HepG2 (cell line): Measurements from ENCODE around the gene COL8A1. TPM values are rescaled to one million over a fixed set of nuclear protein-coding genes. Genes with fewer than 3 reads are reported as not detected.

ENCODE experiments used
- ATAC-seq: fragments of 200-7000 bp; cut with Tn5 transposase; 3 replicates; pipeline ENCODE4 v1.9.1; 2020; ENCODE audit warnings: mild to moderate bottlenecking, moderate library complexity
- BruUV-seq: library from RNA; stranded (reverse); fragments of 400-500 nt; replicated peaks from 2 replicates; lab custom pipeline; 2021; lab: Mats Ljungman, UMichigan
- CTCF ChIA-PET: fragments of 300-600 bp; formaldehyde crosslinking; extraction: SDS; loops from one replicate; lab custom pipeline; 2021; ENCODE audit warnings: low total read pairs, inconsistent platforms, low intra/inter-chr PET ratio; lab: Yijun Ruan, JAX
- POLR2A ChIA-PET: fragments of 350-600 bp; sonication (Branson Sonifier 250); formaldehyde crosslinking; loops from one replicate; lab custom pipeline; 2020; ENCODE audit warnings: antibody characterized with exemption, inconsistent platforms; lab: Yijun Ruan, JAX
- DNase-seq: peaks from one replicate; pipeline ENCODE4 v3.0.0-alpha.2; 2015; ENCODE audit warnings: low spot score
- FAIRE-seq: peaks from 3 replicates; lab custom pipeline; 2011; peaks lifted over from hg19 to GRCh38; lab: Jason Lieb, UNC
- H2AFZ ChIP-seq: one replicate; pipeline ENCODE4 v1.6.1; 2011; ENCODE audit warnings: low read length, inconsistent platforms
- H3K27ac ChIP-seq: fragments of 300-600 bp; 3 replicates; pipeline ENCODE4 v1.8.0; 2011; ENCODE audit warnings: mixed run types, mild to moderate bottlenecking, mixed read lengths, low read length, inconsistent platforms; ENCODE audit not compliant: insufficient read depth; ENCODE audit errors: extremely low read length
- H3K27me3 ChIP-seq, 2 experiments: fragments of 200-600 bp in 1 of 2; 2 replicates in 1 of 2; 3 replicates in 1 of 2; pipeline versions ENCODE4 v1.6.0 to v1.8.0; 2011; ENCODE audit warnings: low read length in 2 of 2, mild to moderate bottlenecking in 2 of 2, moderate library complexity in 2 of 2, inconsistent platforms in 1 of 2; ENCODE audit not compliant: insufficient read depth in 2 of 2, control insufficient read depth in 1 of 2
- H3K36me3 ChIP-seq, 2 experiments: fragments of 200-600 bp in 1 of 2; replicated peaks in 1 of 2; 2 replicates in 1 of 2; 3 replicates in 1 of 2; pipeline versions ENCODE4 v1.5.1 to v1.8.0; 2011; ENCODE audit warnings: low read length in 2 of 2, inconsistent platforms in 1 of 2; ENCODE audit not compliant: insufficient read depth in 2 of 2, control insufficient read depth in 1 of 2
- H3K4me1 ChIP-seq: 2 replicates; pipeline ENCODE4 v1.5.1; 2012; ENCODE audit warnings: low read length, inconsistent platforms; ENCODE audit not compliant: insufficient read depth
- H3K4me2 ChIP-seq: 2 replicates; pipeline ENCODE4 v1.6.0; 2011; ENCODE audit warnings: low read depth, low read length, inconsistent platforms
- H3K4me3 ChIP-seq, 3 experiments: fragments of 200-600 bp in 1 of 3; sonication (generic), shearing (Covaris generic) in 1 of 3; replicated peaks in 1 of 3; 2 replicates each; pipeline ENCODE4 v1.5.1; 2011 to 2016; ENCODE audit warnings: low read length in 3 of 3, inconsistent platforms in 2 of 3, low read depth in 2 of 3, mild to moderate bottlenecking in 2 of 3, control low read depth in 1 of 3, mixed read lengths in 1 of 3; ENCODE audit not compliant: insufficient read depth in 1 of 3
- H3K79me2 ChIP-seq: one replicate; pipeline ENCODE4 v1.6.1; 2011; ENCODE audit warnings: low read length, inconsistent platforms; ENCODE audit not compliant: insufficient read depth
- H3K9ac ChIP-seq: 2 replicates; pipeline ENCODE4 v1.6.0; 2011; ENCODE audit warnings: mild to moderate bottlenecking, low read depth, low read length, inconsistent platforms; ENCODE audit not compliant: insufficient read depth
- H3K9me3 ChIP-seq: 2 replicates; pipeline ENCODE4 v1.5.1; 2012; ENCODE audit warnings: mild to moderate bottlenecking, low read length
- H4K20me1 ChIP-seq: 2 replicates; pipeline ENCODE4 v1.6.0; 2011; ENCODE audit warnings: inconsistent platforms, mild to moderate bottlenecking, low read length, moderate library complexity; ENCODE audit not compliant: insufficient read depth
- ATF6 ChIP-seq: sonication (generic); formaldehyde crosslinking; conservative IDR thresholded peaks from 2 replicates; pipeline ENCODE4 v1.4.0; 2020; ENCODE audit warnings: missing genetic modification reagents
- FOXO1 ChIP-seq: sonication (generic); formaldehyde crosslinking; IDR thresholded peaks from 2 replicates; pipeline ENCODE4 v1.4.0; 2020; ENCODE audit warnings: missing genetic modification reagents
- FOXP1 ChIP-seq, 2 experiments: fragments of 450-650 bp in 1 of 2; IDR thresholded peaks; 2 replicates each; pipeline ENCODE4 v1.6.1; 2017 to 2018; ENCODE audit warnings: antibody characterized with exemption in 1 of 2
- HMGXB3 ChIP-seq: sonication (generic); formaldehyde crosslinking; IDR thresholded peaks from 2 replicates; pipeline ENCODE4 v1.4.0; 2020; ENCODE audit warnings: missing genetic modification reagents, borderline replicate concordance
- HOXA3 ChIP-seq: sonication (generic); formaldehyde crosslinking; IDR thresholded peaks from 2 replicates; pipeline ENCODE4 v1.5.0; 2020; ENCODE audit warnings: missing genetic modification reagents
- HOXA5 ChIP-seq: sonication (generic); formaldehyde crosslinking; IDR thresholded peaks from 2 replicates; pipeline ENCODE4 v1.4.0; 2020; ENCODE audit warnings: missing genetic modification reagents
- JUNB ChIP-seq: sonication (generic); formaldehyde crosslinking; IDR thresholded peaks from 2 replicates; pipeline ENCODE4 v1.8.0; 2022; ENCODE audit warnings: missing genetic modification reagents, mild to moderate bottlenecking, borderline replicate concordance
- KDM4B ChIP-seq: sonication (generic); formaldehyde crosslinking; IDR thresholded peaks from 2 replicates; pipeline ENCODE4 v1.4.0; 2020; ENCODE audit warnings: missing genetic modification reagents
- SNAPC4 ChIP-seq: sonication (generic); formaldehyde crosslinking; IDR thresholded peaks from 2 replicates; pipeline ENCODE4 v1.4.0; 2020; ENCODE audit warnings: mild to moderate bottlenecking, missing genetic modification reagents
- ZNF333 ChIP-seq: sonication (generic); formaldehyde crosslinking; IDR thresholded peaks from 2 replicates; pipeline ENCODE4 v1.4.0; 2020; ENCODE audit warnings: mild to moderate bottlenecking, missing genetic modification reagents, borderline replicate concordance
- ZNF546 ChIP-seq: sonication (generic); formaldehyde crosslinking; conservative IDR thresholded peaks from 2 replicates; pipeline ENCODE4 v1.8.1; 2023; ENCODE audit warnings: mild to moderate bottlenecking, missing genetic modification reagents
- ZNF644 ChIP-seq: IDR thresholded peaks from 2 replicates; pipeline ENCODE4 v1.6.1; 2016; ENCODE audit warnings: low read depth
- ZNF740 ChIP-seq: sonication (generic); formaldehyde crosslinking; IDR thresholded peaks from 2 replicates; pipeline ENCODE4 v1.4.0; 2020; ENCODE audit warnings: missing genetic modification reagents
- ZSCAN30 ChIP-seq: sonication (generic); formaldehyde crosslinking; IDR thresholded peaks from 2 replicates; pipeline ENCODE4 v1.5.0; 2020; ENCODE audit warnings: mild to moderate bottlenecking, missing genetic modification reagents
- WGBS: methylation state at CpG from one replicate; pipeline ENCODE4 v1.1.6; 2017; ENCODE audit warnings: low lambda C conversion rate; 5-methylcytosine and 5-hydroxymethylcytosine counted together
- in situ Hi-C: cut with HindIII; loops from 2 replicates; pipeline ENCODE4 v1.10.0; 2017; ENCODE audit warnings: low pct_unique_long_range_greater_than_20kb; ENCODE audit not compliant: extremely low pct_ligation_motif_present
- intact Hi-C: fragments of 100-400 bp; cut with micrococcal nuclease; formaldehyde crosslinking; loops from one replicate; pipeline ENCODE4 v1.10.0; 2022; ENCODE audit not compliant: unreplicated experiment
- polyA plus RNA-seq, 8 experiments: library from polyadenylated mRNA; depleted of rRNA in 3 of 8; stranded (reverse) in 7 of 8; unstranded in 1 of 8; fragments of >200 nt; fragmentation: Illumina TruSeq in 4 of 8; extraction: Trizol in 4 of 8; gene quantifications; 2 replicates each; pipeline versions ENCODE4 v1.2.1 to v1.2.3, GENCODE V29; 2011 to 2016; ENCODE audit warnings: low read depth in 4 of 8, missing spikeins in 1 of 8, mixed read lengths in 1 of 8; ENCODE audit not compliant: insufficient read depth in 1 of 8
- total RNA-seq, 5 experiments: library from RNA; depleted of rRNA; stranded (reverse); fragments of >200 nt; fragmentation: Illumina TruSeq; extraction: Trizol; gene quantifications; 2 replicates each; pipeline ENCODE4 v1.2.3, GENCODE V29; 2016; ENCODE audit warnings: low read depth in 1 of 5

COL8A1 gene
- total and polyA plus RNA-seq, 2 of the 13 experiments (the other 11 are each of a cell fraction or from before 2014, with no cell fraction given): not detected

- H3K9ac ChIP-seq: no peak overlapping the region
- no TSS peak for BruUV-seq
- no peak overlapping the region for H3K4me2 ChIP-seq
- H3K27ac ChIP-seq: no peak overlapping the region
- H3K4me1 ChIP-seq: peaks cover 23% of the 10 kb centered on the region
- intact Hi-C loops: no loop called here
- in situ Hi-C loops: loop anchor here (25.0 kb wide), 1 partner anchor 750 kb away; no protein-coding TSS in a partner anchor
- FAIRE-seq (no peak), ATAC-seq (no peak), DNase-seq (no peak)
- no peak overlapping the region for H2AFZ ChIP-seq
- no peaks in the 10 kb centered on the region for H3K36me3 ChIP-seq
- H3K79me2 ChIP-seq: peaks cover 21% of the 10 kb centered on the region
- H3K4me3 ChIP-seq: no peak overlapping the region
- H3K27me3 ChIP-seq: no peaks in the 10 kb centered on the region
- H4K20me1 ChIP-seq: no peaks in the 10 kb centered on the region
- CTCF ChIA-PET: no interaction called here
- 100% methylated on average over 1 of the region's 1 CpG for WGBS
- POLR2A ChIA-PET: no interaction called here
- no peaks in the 10 kb centered on the region for H3K9me3 ChIP-seq
- TF ChIP-seq JUNB (CRISPR knock-in tag) (no peak), ZSCAN30 (CRISPR knock-in tag) (no peak), ATF6 (no peak), FOXO1 (CRISPR knock-in tag) (no peak), FOXP1 (IDR thresholded peaks at IDR 0.05) (no peak), FOXP1 (CRISPR knock-in tag; IDR thresholded peaks at IDR 0.05) (no peak), ZNF644 (CRISPR knock-in tag) (no peak), ZNF740 (CRISPR knock-in tag) (no peak), ZNF546 (CRISPR knock-in tag) (no peak), HOXA3 (CRISPR knock-in tag) (no peak), ZNF333 (CRISPR knock-in tag) (no peak), HOXA5 (CRISPR knock-in tag) (no peak), SNAPC4 (CRISPR knock-in tag) (no peak), KDM4B (CRISPR knock-in tag) (no peak), HMGXB3 (CRISPR knock-in tag) (no peak)
Measured at GRCh38 chr3:99837715-99838114, 199.3 kb downstream of the COL8A1 start.
